Kidney glomerular epithelial cell (primary cell): ENCODE data around the gene MASP1.

Experiments used
- DNase-seq: peaks from one replicate; lab custom pipeline; 2025; lab: John Stamatoyannopoulos, UW

MASP1 gene, protein sequence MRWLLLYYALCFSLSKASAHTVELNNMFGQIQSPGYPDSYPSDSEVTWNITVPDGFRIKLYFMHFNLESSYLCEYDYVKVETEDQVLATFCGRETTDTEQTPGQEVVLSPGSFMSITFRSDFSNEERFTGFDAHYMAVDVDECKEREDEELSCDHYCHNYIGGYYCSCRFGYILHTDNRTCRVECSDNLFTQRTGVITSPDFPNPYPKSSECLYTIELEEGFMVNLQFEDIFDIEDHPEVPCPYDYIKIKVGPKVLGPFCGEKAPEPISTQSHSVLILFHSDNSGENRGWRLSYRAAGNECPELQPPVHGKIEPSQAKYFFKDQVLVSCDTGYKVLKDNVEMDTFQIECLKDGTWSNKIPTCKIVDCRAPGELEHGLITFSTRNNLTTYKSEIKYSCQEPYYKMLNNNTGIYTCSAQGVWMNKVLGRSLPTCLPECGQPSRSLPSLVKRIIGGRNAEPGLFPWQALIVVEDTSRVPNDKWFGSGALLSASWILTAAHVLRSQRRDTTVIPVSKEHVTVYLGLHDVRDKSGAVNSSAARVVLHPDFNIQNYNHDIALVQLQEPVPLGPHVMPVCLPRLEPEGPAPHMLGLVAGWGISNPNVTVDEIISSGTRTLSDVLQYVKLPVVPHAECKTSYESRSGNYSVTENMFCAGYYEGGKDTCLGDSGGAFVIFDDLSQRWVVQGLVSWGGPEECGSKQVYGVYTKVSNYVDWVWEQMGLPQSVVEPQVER

DNA sequence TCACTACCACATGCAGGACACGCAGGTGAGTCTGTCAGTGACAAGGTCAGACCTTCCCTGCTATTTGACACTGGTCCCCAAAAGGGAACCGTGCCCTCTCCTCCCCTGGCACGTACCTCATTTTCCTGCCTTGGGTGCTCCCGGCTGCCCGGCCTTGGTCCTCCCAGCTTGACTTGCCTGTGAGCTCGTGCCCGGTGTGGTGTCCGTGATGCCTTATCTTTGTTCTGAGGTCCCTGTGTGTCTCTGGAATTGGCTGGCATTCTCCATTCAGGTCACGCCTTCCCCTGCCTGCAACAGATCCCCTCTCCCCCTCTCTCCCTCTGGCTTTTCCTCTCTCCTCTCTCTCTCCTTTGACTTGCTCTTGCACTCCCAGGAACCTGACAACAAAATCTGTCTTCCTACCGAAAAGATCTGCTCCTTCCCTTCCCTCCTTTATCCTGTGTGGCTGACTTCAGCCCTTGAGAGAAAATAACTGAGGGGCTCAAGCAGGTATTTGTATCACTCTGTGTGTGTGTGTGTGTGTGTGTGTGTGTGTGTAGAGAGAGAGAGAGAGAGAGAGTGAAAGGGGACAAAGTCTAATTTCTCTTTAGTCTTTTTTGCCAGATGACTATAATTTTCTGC lies at the start of gene MASP1:
TSS of gene MASP1 (minus strand) at position 226 of the 621 bp plus-strand sequence. CDS start at position 121, 105 bp downstream.
- DNase-seq: peak; percentile 4

DNA sequence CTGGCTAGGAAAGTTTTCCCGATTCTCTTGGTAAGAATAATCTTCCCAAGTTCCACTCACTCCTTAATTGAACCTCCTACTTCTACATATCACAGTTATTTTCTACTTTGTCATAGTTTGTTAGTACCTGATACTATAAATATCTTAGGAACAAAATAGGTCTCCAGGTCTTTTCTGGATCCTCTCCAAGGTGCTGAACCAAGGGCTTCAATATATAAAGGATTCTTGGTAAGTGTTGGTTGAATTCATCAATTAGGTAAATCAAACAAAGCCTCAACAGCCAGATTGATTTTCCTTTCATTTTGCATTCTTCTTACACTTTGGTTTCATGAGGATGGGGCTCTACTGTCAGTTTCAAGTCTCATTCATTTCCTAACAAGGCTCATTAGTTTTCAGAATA lies 49.0 kb upstream of the MASP1 start:
- no peak for DNase-seq

GRCh38 chr3:187336322-187336721 lies 44.8 kb upstream of the MASP1 start:
- no peak for DNase-seq

DNA sequence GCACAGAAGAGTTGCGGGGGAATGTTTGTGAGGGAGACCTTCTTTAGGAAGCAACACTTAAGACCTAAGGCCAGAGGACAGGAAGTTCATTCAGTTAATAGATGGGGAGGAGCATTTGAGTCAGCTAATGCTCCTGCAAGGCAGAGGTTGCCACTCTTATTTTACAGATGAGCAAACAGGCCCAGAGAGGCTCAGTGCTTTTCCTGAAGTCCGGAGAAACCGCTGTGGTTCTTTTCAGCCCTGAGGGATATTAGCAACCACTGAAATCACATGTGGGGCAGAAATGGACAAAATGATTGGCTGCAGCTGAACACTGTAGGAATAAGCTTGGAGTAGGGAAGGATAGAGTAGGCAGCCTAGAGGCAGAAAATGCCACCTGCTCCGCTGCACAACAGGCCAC lies 43.4 kb upstream of the MASP1 start:
- no peak for DNase-seq

DNA sequence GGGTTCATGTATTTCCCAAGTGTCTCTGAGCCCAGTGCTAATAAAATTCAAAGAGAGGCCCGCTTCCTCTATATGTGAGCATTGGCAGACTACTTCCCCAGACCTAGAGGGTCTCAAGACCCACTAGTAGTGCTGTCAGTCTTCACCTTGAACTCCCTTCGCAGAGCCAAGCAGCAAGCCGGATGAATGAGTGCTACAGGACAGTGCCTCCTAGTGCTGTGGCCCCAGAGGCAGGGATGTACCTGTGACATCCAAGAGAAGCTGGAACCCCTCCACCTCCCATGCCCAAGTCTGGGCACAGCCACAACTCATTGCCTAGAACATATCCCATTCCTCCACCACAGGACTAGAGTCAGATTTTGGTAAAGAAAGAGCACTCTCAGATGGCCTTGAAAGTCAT lies 37.2 kb upstream of the MASP1 start:
- no peak for DNase-seq

- no peak for DNase-seq
Observed at GRCh38 chr3:187327845-187328244, 36.3 kb upstream of the MASP1 start.

- DNase-seq: no peak
Observed at GRCh38 chr3:187325632-187326031, 34.1 kb upstream of the MASP1 start.

DNA sequence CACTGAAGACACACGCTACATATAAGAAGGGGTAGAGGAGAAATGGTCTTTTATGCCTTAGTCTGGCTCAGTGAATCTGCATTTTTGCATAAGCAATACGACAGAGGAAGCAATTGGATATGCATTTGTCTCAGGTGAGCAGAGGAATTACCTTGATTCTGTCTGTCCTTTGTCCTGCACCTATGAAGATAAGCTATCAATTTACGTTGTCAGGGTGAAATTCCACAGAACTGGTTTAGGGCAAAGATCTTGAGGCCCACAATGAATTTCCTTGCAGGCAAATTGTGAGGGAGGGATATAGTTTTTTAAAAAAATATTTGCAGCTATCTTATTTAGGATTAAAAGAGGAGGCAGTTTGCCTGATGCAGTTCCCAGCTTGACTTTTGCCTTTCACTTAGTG lies 31.6 kb upstream of the MASP1 start:
- no peak for DNase-seq

DNA sequence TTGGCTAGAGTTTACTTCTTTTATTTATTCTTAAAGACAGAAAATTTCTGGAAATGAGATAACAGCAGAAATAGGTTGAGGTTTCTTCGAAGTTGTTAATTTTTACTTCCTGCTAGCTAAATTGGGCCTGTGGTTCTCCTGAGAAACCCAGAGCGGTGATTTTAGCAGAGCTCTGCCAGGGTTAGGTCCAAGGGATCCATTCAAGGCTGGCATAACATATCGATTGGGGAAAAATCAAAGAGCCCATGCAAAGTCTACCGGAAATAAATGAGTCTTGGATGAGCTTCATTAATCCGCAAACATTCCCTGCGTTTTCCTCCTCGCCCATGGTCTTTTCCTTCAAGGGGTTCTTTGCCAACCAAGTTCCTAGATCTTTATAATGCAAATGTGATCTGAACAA lies 30.8 kb upstream of the MASP1 start:
- no peak for DNase-seq

DNA sequence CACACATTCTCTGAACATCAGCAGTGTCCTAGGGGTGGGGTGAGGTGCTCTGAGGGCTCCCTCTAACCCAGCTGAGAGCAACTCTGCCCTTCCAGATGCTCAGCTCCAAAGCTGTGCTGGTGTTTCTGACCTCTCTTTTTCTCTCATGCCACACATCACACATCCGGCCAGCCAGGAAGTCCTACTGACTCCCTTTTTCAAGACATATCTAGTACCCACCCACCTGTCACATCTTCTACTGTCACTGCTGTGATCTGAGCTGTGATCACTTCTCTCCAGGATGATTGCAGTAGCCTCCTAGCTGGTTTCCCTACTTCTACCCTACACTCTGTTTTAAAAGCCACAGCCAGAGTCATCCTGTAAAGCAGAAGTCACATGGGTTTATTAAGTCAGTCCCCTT lies 30.2 kb upstream of the MASP1 start:
- no peak for DNase-seq

GRCh38 chr3:187319699-187320302 lies 28.3 kb upstream of the MASP1 start:
- peak; percentile 76 for DNase-seq

GRCh38 chr3:187318819-187319616 lies 27.5 kb upstream of the MASP1 start:
- peak; percentile 61 for DNase-seq

GRCh38 chr3:187315872-187316271 lies 24.3 kb upstream of the MASP1 start:
- no peak for DNase-seq

- DNase-seq: no peak
Observed at GRCh38 chr3:187314176-187314575, 22.6 kb upstream of the MASP1 start.

DNA sequence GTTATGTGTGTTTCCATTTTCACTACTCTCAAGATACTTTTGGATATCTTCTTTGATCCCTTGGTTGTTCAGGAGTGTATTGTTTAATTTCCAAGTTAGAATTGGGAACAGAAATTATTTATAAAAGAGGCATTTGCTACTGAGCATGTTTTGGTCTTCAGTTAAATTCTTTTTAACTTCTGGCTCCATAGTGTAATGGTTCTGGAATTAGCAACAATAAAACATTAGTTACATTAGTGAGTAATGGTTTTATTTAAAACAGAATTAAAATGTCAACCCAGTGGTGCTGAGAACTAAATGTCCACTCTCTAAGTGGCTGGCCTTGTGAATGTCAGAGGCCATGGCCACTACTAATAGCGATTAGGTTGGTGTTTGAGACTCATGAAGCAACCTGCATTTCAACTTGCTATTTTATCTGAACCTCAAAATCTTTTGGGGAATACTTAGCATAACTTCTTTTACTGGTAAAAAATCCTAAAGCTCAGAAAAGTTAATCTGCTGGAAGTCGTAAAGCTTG lies 19.5 kb upstream of the MASP1 start:
- DNase-seq: no peak

GRCh38 chr3:187310226-187310625 lies 18.7 kb upstream of the MASP1 start:
- no peak for DNase-seq

- no peak for DNase-seq
Observed at GRCh38 chr3:187305881-187306280, 14.3 kb upstream of the MASP1 start.

GRCh38 chr3:187299611-187300010 lies 8.1 kb upstream of the MASP1 start:
- DNase-seq: no peak

DNA sequence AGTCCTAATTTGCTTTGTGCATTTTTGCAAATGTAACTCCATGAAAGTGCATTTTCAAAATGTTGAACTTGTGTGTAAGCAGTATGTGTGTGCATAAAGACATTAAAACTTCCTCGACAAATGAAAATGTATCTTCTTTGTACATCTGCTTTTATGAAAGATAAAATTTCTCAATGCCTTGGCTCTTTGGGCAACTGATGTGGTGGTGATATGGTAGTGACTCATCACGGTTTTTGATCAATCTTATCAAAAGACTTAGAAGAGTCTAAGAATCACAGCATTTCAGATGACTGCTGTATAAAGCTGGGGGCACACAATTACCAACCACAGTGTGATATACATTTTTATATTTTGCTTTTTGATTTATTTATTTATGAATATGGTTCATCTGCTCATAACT lies 5.4 kb upstream of the MASP1 start:
- DNase-seq: no peak

GRCh38 chr3:187296058-187296457 lies 4.5 kb upstream of the MASP1 start:
- DNase-seq: no peak

- DNase-seq: no peak
Observed at GRCh38 chr3:187295316-187296034, 3.9 kb upstream of the MASP1 start.
